COR-L47 (cell line): ENCODE measurements around the gene FUT4.
"Not testable (repeated sequence)": the region's sequence is repeated elsewhere in the genome, so short reads cannot be mapped to it uniquely, and the experiment has no call there.

ENCODE experiments used
- DNase-seq: peaks from one replicate; lab custom pipeline; 2025; lab: John Stamatoyannopoulos, UW

Gene FUT4, protein sequence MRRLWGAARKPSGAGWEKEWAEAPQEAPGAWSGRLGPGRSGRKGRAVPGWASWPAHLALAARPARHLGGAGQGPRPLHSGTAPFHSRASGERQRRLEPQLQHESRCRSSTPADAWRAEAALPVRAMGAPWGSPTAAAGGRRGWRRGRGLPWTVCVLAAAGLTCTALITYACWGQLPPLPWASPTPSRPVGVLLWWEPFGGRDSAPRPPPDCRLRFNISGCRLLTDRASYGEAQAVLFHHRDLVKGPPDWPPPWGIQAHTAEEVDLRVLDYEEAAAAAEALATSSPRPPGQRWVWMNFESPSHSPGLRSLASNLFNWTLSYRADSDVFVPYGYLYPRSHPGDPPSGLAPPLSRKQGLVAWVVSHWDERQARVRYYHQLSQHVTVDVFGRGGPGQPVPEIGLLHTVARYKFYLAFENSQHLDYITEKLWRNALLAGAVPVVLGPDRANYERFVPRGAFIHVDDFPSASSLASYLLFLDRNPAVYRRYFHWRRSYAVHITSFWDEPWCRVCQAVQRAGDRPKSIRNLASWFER

DNA sequence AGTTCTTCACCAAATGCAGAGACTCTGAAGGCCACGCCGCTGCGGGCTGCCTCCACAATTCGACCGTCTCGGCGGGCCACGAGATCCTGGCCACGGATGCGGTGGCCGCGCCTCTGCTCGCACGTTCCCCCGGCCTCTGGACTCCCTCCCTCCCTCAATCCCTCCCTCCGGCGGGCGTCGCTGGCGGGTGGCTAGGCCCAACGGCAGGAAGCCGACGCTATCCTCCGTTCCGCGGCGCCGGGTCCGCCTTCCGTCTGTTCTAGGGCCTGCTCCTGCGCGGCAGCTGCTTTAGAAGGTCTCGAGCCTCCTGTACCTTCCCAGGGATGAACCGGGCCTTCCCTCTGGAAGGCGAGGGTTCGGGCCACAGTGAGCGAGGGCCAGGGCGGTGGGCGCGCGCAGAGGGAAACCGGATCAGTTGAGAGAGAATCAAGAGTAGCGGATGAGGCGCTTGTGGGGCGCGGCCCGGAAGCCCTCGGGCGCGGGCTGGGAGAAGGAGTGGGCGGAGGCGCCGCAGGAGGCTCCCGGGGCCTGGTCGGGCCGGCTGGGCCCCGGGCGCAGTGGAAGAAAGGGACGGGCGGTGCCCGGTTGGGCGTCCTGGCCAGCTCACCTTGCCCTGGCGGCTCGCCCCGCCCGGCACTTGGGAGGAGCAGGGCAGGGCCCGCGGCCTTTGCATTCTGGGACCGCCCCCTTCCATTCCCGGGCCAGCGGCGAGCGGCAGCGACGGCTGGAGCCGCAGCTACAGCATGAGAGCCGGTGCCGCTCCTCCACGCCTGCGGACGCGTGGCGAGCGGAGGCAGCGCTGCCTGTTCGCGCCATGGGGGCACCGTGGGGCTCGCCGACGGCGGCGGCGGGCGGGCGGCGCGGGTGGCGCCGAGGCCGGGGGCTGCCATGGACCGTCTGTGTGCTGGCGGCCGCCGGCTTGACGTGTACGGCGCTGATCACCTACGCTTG is at the start of gene FUT4:
FUT4 (plus strand) TSS at position 227 of the 951 bp plus-strand sequence; CDS start at position 440, 213 bp downstream.
- peak; percentile 72 for DNase-seq

DNA sequence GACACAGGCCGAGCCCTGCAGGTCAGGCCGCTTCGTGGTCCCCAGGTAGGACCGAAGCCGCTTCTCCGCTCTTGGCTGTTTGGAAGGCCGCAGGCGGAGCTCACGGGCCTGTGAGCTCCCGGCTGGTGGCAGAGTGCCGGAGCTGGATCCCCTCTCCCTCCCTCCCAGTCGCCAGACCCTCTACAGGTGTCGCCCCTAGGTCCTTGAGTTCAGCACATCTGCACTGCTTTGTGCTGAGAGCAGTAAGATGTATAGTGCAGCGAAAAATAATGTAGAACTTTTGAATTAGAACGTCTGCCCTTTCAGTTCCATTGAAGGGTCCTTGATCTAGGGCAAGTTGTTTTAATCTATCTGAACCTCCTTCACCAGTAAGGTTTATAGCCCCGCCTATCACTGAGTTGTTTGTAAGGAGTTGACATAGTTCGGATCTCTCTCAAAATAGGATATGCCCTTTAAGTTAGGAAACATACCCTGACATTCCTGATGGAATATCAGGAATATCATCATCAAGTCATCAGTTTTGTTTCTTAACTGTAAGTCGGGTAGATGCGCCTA is 49.5 kb upstream of the FUT4 start:
- DNase-seq = no peak

DNA sequence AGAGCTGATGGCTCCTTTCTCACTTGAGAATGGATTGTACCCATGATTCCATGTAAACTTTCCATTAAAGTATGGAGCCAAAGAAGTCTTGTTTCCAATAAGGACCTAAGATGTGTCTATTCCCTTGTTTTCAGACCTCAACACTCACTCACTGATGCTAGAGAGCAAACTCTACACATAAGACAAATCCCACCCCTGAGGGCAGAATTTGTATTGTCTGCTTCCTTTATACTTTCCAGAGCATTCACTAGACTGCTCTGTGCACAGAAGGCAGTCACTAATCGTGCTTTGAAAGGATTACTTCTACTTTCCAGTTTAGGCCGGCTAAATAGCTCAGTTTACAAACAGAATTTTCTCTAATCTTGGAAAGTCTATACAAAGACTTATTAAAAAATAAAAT is 43.5 kb upstream of the FUT4 start:
- DNase-seq = no peak

DNA sequence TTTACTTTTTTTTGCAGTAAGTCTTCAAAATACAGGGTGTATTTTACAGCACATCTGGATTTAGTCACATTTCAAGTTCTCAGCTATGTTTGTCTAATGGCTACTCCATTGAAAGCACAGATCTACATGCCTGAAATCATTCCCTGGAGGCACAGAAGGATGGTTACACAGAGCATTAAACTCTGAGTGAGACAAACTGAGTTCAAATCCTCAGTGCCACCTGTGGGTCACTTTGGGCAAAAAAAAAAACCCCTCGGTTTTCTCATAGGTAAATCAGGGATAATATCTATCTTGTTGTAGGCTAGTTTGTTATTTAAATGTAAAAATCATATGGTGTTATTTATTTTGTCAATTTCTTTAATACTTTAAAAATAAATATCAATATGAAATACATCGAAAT is 42.2 kb upstream of the FUT4 start:
- DNase-seq = no peak

DNA sequence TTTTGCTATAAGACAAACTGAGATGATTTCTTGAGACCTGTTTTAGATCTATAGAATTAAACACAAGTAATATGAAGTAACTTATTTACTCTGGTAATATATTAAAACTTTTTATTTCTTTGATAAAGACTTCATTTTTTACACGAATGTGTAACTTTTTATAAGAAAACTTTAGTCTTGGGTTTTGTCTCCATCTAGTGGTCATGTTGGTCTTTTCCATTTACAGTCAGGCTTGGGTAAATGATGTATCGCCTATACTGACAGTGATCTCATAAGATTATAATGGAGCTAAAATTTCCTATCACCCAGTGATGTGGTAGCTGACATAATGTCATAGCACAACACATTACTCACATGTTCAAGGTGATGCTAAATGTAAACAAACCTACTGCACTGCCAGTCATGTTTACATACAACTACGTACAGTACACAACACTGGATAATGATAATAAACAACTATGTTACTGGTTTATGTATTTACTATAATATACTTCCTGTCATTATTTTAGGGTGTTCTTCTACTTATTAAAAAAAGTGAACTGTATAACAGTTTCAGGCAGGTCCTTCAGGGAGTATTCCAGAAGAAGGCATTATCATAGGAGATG is 38.9 kb upstream of the FUT4 start:
- peak; percentile 25 for DNase-seq

DNA sequence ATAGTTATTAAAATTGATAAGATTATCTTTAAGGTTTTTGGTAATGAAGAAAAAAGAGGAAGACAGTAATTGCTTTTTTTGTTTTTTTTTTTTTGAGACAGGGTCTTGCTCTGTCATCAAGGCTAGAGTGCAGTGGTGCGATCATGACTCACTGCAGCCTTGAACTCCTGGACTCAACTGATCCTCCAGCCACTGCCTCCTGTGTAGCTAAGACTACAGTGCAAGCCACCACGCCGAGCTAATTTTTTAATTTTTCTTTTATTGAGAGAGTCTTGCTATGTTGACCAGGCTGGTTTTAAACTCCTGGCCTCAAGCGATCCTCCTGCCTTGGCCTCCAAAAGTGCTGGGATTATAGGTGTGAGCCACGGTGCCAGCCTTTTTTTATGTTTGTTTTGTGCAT is 37.2 kb upstream of the FUT4 start:
- not testable (repeated sequence) for DNase-seq

DNA sequence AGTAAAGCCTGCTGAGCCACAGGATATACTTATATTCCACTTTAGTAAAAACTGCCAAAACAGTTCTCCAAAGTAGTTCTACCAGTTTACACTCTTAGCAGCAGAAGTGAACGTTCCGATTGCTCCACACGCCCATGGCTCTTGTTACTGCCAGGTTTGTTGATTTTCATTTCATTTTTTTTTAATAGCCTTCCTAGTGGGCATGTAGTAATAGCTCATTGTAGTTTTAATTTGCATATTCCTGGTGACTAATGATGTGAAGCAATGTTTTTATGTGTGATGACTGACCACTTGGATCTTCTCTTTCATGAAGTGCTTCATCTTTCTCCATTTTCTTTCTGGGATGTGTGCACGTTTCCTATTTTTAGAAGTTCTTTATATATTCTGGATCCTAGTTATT is 36.2 kb upstream of the FUT4 start:
- DNase-seq = no peak

DNA sequence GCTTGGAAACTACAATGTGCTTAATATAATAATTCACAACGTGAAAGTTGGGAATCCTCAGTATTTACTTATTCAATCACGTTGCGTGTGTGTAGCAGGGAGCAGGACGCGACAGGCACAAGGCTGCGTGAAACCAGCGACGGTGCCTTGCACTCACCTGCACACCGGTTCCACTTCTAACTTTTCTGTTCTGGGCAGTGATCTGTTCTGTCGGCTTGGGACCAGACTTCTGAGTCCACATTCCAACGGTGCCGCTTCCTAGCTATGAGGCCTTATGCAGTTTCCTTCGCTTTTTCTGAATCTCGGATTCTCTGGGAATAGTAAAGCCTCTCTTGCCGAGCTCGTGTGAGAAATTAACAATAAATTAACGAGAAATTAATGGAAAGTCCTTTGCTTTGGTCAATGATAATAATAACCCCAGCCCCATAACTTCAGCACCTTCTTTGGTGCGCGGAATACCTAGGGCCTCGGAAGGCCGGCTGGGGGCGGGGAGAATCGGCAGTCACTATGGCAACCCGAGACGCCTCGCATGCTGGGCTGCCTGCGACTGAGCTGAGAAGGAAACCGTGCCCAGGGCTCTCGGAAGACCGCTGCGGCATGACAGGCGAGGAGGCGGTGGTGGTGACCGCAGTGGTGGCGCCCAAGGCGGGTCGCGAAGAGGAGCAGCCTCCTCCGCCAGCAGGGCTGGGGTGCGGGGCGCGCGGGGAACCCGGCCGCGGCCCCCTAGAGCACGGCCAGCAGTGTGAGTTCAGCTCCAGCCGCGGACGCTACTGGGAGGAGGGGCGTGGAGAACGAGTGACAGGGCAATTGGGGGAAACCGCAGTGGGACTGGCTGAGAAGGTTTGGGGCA is 31.6 kb upstream of the FUT4 start, which contains the start of gene C11orf97:
C11orf97 (plus strand) TSS at position 530 of the 850 bp plus-strand sequence; CDS start at position 598, 68 bp downstream.
- peak; percentile 12 for DNase-seq

DNA sequence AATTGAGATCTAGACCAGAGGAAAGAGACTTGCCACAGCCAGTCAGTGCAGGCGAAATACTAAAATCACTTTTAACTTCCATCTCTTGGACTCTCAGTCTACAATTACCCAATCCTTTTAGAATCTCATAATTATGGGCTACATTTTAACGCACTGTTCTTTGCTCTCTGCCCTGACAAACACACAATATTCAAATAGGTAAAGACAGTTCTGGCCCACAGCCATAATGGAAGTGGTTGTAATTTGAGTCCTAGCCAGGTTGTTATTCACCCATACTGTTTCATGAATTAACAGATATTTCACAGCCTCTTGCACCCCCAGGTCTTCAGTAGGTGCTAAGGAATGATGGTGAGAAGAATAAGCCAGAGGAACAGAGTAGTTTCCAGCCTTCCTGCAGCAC is 30.6 kb upstream of the FUT4 start:
- peak; percentile 85 for DNase-seq

DNA sequence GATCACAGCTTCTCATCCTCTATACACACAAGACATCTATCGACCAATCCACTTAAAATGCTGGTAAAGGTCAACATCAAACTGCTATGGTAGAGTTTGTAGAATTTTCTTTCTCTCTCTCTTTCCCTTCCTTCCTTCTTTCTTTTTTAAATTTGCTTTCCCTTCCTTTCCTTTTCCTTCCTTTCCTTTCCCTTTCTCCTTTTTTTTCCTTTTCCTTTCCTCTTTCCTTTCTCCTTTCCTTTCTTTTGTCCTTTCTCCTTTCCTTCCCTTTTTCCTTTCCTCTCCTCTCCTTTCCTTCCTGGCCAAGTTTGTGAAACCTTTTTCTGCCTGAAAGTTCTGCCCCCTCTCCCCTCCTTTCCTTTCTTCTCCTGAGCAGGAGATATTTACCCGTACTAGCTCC is 28.3 kb upstream of the FUT4 start:
- DNase-seq = no peak

DNA sequence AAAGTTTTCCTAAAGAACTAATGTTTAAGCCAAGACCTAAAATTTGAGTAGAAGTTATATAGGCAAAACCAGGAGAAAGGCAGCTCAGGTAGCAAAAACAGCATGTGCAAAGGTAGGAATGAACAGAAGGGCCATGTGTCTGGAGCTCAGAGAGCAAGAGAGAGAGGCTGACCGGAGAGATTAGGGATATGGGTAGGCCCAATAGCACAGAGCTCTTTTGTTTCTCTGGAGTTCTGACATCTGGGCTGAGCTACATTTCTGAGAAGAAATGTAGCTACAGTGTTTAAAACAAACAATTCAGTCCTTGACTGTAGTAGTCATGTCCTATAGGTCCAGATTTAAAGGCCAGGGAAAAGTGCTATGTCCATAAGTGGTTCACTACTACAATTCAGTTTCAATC is 27.0 kb upstream of the FUT4 start:
- no peak for DNase-seq

DNA sequence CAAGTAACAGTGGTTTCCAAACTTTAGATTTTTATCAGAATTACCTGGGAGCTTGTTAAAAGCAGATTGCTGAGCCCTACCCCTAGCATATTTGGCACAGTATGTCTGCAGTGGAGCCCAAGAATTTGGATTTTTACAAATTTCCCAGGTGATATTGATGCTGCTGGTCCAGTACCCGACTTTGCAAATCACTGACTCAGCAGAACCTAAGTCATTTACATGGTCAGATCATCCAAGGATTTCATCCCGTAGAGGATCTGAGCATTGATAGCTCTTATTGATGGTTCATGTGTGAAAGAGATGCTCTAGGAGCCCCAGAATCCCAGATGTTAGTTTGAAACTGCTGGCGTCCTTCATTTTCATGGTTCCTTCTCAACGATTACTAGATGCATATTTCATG is 25.4 kb upstream of the FUT4 start:
- no peak for DNase-seq

DNA sequence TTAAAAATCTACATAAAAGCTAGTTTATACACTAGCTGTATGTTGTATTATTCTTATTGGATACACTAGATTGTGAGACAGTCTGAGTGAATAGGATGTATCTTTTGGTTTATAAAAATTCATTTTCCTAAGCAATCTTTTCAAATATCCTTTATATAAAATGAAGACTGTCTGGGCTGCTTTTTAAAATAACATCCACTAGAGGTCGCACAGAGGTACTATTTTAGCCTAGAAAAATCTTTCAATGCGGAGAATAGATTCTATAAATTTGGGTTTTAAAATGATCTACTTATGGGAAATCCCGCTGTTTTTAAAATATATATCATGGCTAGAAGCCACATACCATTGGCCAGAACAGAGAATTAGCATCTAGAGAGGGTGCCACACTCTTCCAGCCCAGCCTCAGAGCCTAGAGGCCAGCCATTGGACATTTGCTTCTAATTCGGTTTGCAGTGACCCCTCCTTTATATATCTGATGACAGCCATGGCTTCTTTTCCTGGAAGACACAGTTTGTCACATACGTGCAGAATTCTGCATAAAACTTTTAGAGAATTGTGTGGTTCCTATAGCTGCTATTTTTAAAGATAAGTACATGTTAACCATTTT is 24.1 kb upstream of the FUT4 start:
- DNase-seq = no peak

DNA sequence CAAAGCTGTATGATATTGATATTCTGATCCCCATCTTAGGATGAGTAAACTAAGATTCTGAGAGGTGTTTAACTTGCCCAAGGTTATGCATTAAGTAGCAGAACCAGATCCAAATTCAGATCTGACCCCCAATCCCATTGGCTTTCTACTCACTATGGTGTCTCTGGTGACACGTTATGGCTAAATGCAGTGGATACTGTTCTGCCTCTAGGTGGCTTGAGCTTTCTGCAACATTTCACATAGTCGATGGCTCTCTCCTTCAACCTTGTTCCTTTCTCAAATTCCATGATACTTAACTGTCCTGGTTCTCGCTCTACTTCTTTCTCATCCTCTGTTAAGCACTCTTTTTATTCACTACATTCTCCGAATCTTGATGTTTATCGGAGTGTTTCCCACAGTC is 22.0 kb upstream of the FUT4 start:
- DNase-seq = no peak

DNA sequence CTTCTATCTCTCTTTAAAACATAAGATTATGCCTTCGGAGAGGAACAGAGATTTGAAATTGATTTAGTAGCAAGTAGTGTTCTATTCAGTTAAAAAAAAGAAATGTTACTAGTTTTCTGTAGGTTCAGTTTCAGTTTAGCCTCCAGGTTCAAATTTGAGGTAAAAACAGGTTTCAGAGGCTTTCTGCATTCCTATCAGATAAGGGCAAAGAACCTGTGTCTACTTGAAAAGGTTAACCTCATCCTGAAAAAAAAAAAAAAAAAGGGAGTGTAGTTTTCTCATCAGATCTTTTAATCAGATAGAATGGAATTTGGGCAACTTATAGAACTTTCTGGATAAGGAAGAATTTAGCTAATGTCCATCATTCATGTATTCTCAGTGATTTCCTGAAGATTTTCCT is 19.4 kb upstream of the FUT4 start:
- no peak for DNase-seq

DNA sequence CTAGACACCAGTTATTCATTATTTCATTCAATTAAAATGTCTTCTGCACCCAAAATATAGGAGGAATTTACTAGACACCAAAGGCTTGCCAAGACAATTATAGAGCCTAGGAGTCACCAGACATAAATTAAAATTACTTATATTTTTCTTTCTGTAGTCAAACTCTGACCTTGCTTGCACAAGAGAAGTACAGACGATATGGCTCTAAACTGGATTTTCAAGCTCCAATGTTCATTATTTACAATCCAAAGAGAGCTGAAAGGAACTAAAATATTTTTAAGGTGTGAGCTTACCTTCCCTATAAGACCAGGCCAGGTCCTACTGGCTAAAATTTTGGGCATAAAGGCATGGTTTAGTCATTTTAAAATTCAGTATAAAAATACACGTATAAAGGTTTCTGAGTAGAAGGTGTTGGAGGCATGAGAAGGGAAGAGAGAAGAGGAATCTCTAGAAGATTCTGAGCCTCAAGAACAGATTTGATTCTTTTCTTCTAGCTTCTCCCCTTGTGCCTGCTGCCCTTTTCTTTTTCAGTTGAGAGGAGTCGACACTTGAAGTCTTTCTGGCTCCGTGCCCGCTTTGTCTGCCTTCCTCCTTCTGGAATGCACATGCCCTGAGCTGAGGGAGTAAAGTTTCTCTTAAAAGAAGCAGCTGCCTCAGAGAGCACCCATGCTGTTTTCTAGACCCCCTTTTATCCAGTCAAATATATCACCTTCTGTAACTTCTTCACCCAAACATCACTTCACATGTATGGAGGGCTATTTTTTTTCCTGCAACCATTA is 18.0 kb upstream of the FUT4 start:
- no peak for DNase-seq

DNA sequence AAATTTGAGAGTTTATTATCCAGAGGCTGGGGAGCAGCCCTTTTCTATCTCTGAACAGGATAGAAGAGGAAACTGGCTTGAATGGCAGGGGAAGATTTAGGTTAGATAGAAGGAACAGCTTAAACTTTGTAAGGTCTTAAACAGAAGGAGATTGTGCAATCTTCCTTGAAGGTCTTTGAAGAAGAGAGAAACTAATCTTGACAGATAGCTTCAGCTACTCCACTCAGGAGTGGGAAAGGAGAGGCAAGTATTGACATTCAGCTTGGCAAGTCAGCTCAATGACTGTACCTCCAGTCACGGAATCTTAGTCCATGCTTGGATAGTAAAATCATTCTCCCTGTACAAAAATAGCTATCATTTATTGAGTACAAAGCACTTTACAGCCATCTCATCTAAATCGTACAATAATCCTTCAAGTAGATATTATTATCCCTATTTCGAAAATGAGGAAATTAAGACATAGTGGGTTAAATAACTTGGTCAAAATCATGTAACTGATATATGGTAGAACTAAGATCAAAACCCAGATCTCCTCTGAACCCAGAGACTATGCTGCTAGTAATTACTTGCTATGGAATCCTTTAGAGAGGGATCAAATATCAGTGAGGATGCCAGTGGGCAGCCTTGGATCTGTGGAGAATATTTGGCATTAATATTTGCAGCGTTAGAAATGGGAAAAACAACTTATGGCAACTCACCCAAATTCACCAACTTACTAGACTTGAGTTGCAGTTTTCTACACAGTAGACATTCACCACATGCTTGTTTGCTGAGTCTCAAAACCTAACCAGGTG is 16.9 kb upstream of the FUT4 start:
- no peak for DNase-seq

DNA sequence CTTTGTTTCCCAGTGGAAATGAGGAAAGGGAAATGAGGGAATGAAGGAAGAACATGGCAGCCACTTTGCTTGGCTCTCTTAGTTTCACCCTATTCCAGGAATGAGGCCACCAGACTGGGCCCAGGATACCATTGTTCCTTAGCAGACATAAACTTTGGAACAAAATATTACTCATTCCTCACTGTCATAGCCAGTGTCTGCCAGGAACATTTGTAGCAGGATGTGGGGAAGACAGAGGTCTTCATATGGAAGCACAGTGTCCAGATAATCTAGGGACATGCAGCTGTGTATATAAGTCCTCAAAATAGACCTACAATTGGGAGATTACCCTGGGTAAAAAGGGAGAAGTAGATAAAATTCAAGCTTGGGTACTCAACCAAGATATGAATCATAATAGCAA is 15.2 kb upstream of the FUT4 start:
- no peak for DNase-seq

DNA sequence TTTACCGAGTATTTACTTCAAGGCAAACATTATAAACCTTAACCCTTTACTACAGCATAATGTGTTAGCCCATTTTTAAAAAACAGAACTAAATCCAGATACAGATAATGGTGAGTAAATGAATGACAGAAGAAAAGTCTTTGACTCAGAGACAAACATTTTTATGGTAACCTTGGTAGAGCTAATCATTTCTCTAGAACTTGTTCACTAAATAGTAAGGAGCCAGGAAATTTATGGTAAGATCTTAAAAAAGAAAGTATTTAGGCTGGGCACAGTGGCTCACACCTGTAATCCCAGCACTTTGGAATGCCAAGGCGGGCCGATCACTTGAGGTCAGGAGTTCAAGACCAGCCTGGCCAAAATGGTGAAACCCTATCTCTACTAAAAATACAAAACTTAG is 11.5 kb upstream of the FUT4 start:
- no peak for DNase-seq
